PC-9 (cell line): Measurements from ENCODE around the gene PIRT.

Source experiments
- CTCF ChIP-seq: fragments of 200-600 bp; sonication (generic); conservative IDR thresholded peaks from 2 replicates; pipeline ENCODE4 v1.6.1; 2017; ENCODE audit warnings: mixed run types, antibody characterized with exemption, mild to moderate bottlenecking, moderate library complexity
- EZH2 ChIP-seq: fragments of 200-600 bp; sonication (generic); IDR thresholded peaks from 2 replicates; pipeline ENCODE4 v1.8.0; 2017; ENCODE audit warnings: antibody characterized with exemption, low read depth

- TF ChIP-seq CTCF (no peak), EZH2 (no peak)
Measured at GRCh38 chr17:10821770-10822169, 16.1 kb downstream of the PIRT start.
